NCI-H146 treated with DMSO at 0.1 percent for 48 hours (cell line): ENCODE data around the gene PODXL.

Experiments
- DNase-seq: peaks from one replicate; lab custom pipeline; 2025; ENCODE audit not compliant: unreplicated experiment; lab: John Stamatoyannopoulos, UW

The PODXL gene

GRCh38 chr7:131455001-131455400, 101.4 kb downstream of the PODXL start:
- no peak for DNase-seq

GRCh38 chr7:131454498-131454897, 101.9 kb downstream of the PODXL start:
- DNase-seq = no peak
